HG03442 (cell line): Measurements from ENCODE around the gene MRTFB.
"Not testable (repeated sequence)": the region's sequence is repeated elsewhere in the genome, so short reads cannot be mapped to it uniquely, and the experiment has no call there.

ENCODE experiments used
- ATAC-seq: cut with Tn5 transposase; IDR thresholded peaks from one replicate; pipeline ENCODE4 v1.9.1; 2021; ENCODE audit warnings: mild to moderate bottlenecking, moderate library complexity; ENCODE audit not compliant: unreplicated experiment

MRTFB gene

DNA sequence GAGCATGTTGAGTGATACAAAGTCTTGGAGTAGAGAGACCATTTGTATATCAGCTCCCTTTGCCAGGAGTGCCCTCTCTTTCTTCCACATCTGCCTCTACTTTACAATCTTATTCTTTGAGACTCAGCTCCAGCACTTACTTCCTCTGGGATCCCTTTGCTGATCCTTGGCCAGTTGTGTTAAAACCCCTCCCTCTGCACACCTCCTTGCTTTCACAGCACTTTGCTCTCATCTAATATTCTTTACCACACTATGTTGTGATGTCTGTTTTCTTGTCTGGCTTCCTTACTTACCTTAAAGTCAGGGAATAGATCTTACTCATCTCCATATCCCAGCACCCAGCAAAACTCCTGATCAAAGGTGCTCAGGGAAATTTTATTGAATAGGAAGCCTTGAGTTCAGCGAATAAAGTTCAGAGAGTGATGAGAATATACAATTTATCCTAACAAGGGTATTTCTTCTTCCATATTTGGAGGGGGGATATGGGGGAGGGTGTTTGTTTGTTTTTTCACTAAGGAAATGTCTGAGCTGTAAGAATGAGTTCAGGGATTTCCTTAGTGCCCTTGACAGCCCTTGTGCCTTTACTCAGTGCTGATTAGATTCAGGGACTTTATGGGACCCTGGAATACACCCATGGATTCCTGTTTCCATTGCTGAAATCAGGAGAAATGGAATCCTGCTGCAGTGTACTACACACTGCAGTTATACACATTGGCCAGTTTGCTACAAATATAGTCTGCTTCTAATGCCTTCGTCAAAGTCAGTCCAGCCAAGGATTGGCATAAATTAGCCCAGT lies 32.0 kb downstream of the MRTFB start:
- no peak for ATAC-seq

- ATAC-seq, result no peak
Observed at GRCh38 chr16:14104066-14104465, 32.9 kb downstream of the MRTFB start.

GRCh38 chr16:14105760-14106375 lies 34.7 kb downstream of the MRTFB start:
- no peak for ATAC-seq

GRCh38 chr16:14106457-14106856 lies 35.3 kb downstream of the MRTFB start:
- ATAC-seq, result no peak

GRCh38 chr16:14106961-14107360 lies 35.8 kb downstream of the MRTFB start:
- ATAC-seq, result no peak

DNA sequence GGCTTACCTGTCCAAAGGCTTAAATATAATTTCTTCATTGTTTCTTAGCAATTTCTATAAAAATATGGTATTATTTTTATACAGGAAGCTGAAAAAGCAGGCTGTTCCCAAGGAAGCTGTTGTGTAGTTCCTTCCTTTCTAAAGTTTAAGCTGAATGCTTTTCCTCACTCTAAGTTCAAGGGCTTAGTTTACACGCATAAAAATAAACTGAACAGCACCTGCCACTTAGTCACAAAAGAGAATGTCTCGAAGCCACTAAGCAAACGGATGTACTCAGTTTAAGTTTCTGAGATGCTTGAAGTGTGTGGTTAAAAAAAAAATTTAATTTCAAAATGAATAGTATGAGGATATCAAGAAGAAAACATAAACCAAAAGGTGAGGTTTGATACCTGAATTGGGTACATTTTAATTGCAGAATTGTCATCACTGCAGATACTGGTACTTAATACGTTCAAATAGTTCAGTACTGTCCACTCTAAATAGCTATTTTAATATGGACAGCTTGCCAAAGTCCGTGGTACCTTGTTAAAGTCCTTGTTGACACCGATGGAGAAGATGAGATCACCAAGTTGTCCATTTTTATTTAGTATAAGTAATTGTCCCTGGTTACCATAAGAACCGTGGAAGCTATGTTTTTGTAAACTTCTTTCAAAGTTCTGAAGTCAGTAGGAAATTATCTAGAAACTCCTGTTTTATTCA lies 38.1 kb downstream of the MRTFB start:
- ATAC-seq, result no peak

DNA sequence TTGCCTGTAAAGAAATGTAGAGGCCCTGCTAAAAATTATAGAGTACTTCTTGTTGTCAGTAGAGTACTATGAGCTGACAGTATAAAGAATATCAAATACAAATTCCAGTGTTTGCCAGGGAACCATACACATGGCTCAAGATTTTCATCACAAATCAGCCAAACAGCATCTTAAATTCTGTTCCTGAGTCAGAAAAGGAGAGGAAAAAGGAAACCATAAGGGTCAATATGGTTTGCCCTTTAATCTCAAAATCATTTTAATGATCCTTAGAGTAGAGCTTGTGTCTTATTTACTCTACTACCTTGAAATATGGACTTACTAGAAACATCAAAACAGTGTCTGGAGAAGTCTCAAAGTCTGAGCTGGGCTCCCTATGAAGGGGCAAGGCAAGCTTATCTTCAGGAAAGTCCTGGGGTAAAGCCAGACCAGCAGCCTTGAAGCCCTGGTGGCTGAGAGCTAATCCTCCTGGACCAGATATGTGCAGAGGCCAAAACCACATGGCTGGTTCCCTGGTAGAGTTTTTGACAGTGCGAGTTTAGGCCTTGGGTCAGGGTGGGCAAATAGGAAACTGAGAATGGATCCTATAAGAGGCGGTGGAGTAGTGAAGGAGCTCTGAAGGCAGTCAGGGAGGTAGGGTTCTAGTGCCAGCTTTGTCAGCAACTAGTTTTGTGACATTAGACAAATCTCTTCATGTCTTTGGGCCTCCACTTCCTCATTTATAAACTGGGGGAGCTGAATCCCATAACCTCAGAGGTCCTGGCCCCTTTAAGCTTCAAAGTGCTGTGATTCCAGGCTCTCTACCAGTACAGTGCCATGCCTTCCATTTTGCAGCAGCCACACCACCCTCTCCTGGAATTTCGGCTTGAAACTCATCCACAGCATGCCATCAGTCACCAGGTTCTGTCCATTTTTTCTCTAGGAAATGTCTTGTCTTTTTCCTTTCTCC lies 38.9 kb downstream of the MRTFB start:
- no peak for ATAC-seq

- no peak for ATAC-seq
Observed at GRCh38 chr16:14110728-14111251, 39.7 kb downstream of the MRTFB start.

GRCh38 chr16:14111713-14112538 lies 40.8 kb downstream of the MRTFB start:
- no peak for ATAC-seq

- ATAC-seq, result no peak
Observed at GRCh38 chr16:14112539-14112856, 41.4 kb downstream of the MRTFB start.

GRCh38 chr16:14113344-14113743 lies 42.2 kb downstream of the MRTFB start:
- ATAC-seq, result no peak

GRCh38 chr16:14117051-14117450 lies 45.9 kb downstream of the MRTFB start:
- no peak for ATAC-seq

DNA sequence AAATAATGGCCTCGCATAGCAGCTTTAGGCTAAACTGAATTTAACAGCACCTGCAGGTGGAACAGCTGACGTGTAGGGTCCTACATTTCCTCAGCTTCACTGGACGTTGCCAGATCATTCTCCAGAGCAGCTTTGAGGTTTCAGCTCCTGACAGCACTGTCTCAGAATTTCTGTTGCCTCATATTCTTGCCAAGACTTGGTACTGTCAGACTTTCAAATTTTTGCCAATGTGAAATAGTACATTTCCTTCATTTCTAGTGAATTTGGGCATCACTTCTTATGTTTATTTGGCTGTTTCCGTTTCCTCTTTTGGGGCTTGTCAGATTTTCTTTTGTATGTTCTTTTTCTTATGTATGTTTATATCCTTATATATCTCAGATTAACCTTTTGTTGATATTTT lies 48.7 kb downstream of the MRTFB start:
- ATAC-seq, result no peak

GRCh38 chr16:14120335-14120734 lies 49.2 kb downstream of the MRTFB start:
- no peak for ATAC-seq

DNA sequence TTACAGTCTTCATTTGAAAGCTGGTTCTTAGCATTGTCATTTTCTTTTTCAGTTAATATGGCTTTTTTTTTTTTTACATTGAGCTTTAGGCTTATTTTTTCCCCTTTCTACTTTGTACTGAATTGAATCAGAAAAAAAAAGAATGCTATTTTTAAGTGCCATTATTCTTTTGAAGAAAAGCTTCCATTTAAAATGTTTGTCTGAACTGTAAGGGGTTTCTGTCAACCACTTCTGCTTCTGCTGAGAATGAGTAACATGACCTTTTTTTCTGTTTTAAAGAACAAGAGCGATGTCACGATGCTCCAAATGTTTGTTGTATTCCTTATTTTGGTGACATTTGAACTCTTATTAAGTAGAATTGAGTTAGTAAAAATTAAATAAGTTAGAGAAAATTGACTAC lies 50.0 kb downstream of the MRTFB start:
- no peak for ATAC-seq

GRCh38 chr16:14121872-14122271 lies 50.8 kb downstream of the MRTFB start:
- no peak for ATAC-seq

DNA sequence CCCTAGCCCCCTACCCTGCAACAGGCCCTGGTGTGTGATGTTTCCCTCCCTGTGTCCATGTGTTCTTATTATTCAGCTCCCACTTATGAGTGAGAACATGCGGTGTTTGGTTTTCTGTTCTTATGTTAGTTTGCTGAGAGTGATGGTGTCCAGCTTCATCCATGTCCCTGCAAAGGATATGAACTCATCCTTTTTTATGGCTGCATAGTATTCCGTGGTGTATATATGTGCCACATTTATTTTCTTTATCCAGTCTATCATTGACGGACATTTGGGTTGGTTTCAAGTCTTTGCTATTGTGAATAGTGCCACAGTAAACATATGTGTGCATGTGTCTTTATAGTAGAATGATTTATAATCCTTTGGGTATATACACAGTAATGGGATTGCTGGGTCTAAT lies 51.3 kb downstream of the MRTFB start:
- not testable (repeated sequence) for ATAC-seq

GRCh38 chr16:14125000-14125681 lies 54.0 kb downstream of the MRTFB start:
- no peak for ATAC-seq

- no peak for ATAC-seq
Observed at GRCh38 chr16:14125708-14126107, 54.6 kb downstream of the MRTFB start.
